Mucosa of gallbladder (tissue), 1 donor: ENCODE measurements around the gene GPR39. TPM values are rescaled to one million over a fixed set of nuclear protein-coding genes. Genes with fewer than 3 reads are reported as not detected.

ENCODE experiments used
- DNase-seq: peaks from one replicate; pipeline ENCODE4 v3.0.0-alpha.2; 2020; ENCODE audit warnings: low spot score
- total RNA-seq: library from RNA; stranded (reverse); gene quantifications from one replicate; pipeline ENCODE4 v1.2.1, GENCODE V29; 2021
- donor health status: DM: no; HTN: no; CAD: no.

GPR39 gene
- total RNA-seq, 1 donor from 2014 or later, result 12.7 TPM

DNA sequence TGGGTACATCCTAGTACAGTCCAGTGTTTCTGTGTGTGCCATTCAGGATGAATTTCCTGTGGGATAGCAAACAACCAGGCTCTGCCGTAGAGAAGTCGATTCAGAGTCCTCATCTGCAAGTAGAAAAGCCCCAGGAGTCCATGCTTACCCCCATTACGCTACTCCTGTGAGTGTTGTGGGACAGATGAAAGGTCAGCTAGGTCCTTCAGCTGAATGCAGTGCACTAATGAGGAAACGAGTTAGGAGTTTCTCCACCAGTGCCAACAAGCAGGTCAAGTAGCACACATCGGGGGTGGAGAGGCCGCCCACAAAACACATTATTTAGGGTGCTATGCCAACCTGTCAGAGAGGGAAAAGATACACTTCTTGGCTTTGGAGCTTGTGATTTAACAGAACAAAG lies 2.5 kb upstream of the GPR39 start:
- no peak for DNase-seq

DNA sequence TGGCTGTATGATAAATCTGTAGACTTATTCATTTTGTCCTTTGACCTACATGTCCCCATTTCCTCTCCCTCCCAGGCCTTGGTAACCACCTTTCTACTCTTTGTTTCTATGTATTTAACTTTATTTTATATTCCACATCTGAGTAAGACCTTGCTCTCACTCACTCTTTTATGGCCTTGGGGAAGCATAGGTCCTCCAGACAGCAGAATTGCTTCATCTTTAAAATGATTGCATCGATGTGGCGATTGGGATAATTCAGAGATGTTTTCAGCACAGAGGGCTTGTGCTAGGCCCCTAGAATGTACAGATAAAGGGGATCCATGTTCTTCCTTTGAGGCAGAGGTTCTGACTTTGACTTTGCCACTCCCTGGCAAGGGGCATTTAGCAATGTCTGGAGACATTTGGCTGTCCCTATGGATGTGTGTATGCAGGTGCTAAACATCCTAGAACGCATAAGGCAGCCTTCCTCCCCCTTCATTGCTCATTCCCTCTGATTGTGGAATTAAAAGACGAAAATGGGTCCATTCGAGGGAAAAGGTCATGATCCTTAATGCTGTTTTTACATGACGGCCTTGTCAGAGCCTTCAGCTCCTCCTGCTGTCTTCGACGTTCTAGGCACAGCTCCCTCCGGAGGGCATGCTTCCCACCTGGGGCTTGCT lies 1.2 kb upstream of the GPR39 start:
- no peak for DNase-seq

DNA sequence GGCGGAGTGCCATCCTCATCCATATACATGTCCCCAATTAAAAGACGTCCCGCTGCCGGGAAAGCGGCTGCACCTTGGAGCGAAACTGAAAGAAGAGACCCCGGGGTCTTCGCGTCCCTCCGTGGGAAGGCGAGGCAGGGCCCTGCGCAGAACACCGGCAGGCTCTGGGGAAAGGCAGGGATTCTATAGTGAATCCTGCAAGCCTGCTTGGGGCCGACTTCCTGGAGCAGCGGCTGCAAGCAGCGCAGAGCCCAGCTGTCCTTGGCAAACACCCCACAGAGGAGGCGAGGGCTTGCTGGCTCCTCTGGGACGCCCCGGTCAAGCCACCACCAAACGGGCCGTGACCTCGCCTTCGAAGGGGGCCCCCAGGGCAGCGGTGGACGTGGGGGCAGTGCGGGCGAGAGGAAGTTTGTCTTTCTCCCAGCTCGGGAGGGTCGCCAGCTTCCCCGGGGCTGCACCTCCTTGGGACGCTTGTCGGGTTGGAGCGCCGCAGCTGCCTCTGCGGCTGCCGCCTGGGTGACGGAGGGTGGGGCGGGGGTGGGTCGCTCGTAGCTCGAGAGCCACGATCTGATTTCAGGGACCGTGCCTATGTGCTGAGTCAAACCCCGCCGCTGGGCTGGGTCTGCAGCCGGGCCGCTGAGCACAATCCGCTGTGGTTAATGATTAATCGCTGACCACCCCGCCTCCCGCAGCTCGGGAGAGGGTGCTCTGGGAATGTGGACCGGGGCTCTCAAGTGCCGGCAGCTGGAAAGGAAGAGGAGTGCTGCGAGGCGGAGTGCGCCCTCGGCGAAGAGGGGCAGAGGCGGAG lies 486 bp upstream of the GPR39 start:
- peak; percentile 92 for DNase-seq

DNA sequence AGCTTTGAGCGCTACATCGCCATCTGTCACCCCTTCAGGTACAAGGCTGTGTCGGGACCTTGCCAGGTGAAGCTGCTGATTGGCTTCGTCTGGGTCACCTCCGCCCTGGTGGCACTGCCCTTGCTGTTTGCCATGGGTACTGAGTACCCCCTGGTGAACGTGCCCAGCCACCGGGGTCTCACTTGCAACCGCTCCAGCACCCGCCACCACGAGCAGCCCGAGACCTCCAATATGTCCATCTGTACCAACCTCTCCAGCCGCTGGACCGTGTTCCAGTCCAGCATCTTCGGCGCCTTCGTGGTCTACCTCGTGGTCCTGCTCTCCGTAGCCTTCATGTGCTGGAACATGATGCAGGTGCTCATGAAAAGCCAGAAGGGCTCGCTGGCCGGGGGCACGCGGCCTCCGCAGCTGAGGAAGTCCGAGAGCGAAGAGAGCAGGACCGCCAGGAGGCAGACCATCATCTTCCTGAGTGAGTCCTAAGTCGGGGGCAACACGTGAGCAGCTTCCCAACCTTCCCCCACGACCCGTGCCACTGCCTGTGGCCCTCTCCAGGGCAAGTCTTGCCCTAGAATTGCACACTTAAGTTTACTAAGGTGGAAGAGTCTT lies 928 bp downstream of the GPR39 start:
- no peak for DNase-seq

DNA sequence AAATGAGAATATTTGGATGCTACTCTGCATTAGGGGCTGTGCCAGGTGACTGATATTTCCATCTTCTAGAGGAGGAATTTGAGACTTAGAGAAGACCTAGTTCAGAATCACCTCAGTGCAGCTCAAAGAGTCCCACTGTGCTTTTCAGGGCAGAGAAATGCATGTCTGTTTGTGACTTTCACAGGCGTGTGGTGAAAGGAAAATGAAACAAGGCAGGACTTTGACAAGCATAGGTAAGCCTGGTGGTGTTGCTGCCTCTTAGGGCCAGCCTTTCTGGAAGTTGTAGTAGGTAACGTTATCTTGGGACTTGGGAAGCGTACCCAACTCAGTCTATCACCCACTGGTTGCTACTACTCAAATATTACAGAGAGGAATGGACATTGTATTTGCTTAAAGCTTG lies 2.6 kb downstream of the GPR39 start:
- no peak for DNase-seq

DNA sequence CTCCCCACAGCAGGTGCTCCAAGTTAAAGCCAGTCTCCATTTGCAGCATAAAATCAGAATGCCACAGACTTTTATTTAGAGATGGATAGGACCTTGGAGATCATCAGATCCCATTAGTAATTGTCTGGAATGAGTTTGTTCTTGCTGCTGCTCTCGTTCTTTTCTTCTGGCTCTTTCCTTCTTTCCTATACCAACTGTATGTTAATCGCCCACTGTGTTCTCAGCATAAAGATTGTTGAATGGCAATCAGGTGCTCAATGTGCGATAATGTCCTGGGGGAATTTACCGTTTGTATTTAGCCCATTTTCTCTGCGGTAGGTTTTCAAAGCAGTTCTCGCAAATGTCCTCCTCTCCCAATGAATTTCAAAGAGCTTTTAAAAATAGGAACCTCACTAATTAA lies 3.3 kb downstream of the GPR39 start:
- no peak for DNase-seq

DNA sequence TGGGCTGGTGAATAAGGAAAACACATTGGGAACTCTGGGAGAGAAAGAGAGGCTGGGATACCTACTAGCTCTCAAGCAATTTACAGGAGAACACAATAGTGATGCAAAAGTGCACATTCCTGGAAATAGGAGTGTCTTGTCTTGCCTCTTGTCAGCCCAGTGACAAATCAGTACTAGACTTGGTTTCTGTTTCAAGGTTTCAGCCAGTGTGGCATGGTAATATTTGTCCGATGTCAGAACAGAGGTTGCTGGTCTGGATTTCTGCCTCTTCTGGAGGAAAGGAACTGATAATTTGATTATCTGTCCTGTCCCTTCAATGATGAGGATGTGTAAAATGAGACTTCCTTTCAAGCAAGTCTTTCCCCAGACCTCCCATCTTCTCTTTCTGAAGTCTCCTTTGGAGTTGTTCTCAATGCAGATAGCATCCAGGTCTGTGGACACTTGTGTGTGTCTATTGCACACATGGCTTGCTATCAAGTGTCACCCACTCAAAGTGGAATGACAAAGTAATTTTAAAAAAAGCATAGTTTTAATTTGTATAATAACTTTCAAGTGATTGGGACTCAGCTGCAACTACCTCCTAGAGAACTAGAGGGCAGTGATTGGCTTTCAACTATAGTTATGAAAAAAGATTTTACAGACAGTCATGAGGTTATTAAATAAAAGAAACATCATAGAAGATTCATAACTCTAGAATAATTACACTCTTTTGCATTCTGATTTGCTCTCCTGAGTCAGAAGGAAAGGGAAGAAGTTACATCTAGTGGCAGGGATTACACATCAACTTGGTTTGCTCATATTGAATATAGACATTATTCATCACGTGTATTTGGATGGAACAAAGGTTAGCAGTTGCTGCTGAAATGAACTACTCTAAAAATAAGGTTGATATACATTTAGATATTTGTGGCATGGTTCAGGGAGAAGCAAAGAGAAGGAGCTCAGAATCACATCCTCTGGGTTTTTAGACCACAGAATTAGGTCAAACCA lies 4.5 kb downstream of the GPR39 start:
- no peak for DNase-seq

DNA sequence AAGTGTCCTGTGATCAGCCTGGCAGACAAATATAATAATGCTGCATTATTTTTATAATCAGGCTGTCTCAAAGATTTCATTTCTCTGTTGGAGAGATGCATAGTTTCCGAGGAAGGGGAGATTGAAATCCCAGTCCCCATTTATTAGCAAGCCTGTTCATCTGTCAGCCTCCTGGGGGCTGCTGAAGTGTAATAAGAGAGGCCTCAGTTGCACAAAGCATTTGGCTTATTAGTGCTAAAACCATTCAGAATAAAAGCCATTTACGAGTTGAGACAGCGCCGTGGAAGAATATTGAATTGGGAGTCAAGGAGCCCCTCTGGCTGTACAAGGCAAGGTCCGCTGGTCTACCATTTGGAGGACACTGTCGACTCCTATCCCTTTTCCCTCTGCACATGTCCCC lies 6.1 kb downstream of the GPR39 start:
- DNase-seq, result no peak

DNA sequence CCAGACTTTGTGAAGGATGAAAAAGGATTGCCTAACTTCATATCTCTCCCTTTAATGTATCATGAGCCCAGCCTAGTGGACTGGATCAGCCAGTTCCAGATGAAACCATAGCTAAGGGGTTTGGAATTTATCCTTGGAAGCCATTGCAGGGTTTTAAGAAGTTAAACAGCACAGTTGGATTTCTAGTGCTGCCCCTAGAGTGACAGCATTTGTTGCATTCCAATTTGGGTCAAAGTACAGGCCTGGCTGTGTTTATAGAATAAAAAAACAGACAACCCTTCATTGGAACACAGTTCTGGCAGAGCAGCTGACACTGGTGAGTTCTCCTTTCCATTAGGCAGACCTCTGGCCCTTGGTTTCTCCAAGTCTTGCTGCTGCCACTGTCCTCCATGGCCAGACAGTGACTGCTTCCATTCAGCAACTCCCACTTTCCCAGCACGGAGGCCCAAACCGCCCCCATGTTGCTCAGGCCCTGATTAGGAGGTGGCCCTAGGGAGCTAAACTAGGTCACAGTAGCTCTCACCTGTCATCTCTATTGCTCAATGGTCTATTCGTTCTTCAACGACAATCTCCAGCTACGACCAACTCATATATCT lies 8.0 kb downstream of the GPR39 start:
- peak; percentile 54 for DNase-seq

DNA sequence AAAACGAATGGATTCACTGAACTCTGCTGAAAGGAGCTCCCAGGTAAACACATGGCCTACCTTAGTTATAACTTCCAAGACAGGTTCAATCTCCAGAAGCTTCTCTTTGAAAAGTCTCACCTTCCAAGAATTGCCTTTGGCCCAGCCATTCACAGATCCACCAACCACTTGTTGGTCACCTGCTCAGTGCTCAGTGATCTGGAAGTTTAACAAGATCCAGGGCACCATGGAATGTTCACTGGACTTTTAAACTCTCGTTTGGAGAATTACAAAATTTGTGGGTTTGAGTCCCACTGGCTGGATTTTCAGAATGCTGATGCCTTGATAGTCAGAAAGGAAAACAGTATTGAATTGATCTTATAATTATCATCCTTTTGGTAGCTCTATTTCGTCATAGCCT lies 9.4 kb downstream of the GPR39 start:
- no peak for DNase-seq

DNA sequence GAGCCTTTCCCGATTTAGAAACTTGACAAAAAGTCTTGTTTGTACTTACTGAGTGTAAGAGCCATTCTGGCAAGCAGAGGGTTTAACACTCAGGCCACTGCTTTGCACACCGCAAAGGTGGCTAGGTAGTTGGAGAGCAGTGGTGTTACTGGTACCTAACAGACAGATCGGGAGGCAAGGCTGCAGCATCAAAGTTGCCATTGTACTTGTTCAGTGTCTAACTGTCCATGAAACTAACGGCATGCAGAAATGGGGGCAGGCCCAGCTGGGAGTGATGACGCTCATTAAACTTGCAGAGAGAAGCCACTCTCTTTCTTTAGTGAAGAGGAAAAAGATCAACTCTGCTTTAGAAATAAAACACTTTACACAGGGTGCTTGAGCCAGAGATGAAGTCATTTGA lies 10.1 kb downstream of the GPR39 start:
- DNase-seq, result no peak

DNA sequence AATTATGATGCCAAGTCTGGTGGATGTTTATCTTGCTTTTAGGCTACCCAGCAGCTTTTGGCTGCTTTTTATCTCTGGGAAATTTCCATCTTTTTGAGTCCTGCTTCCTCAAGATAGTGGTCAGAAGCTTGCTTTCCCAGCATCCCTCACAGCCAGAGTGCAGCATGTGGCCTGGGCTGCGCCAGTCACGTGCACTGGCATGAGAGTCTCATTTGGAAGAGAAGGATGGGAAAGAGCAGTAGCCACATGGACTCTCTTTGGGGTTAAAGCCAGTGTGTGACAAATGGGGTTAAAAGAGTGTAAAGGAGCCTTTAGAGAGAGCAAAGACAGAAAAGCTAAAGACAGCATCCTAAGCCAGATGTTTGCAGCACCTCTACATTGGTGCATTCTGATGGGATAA lies 12.7 kb downstream of the GPR39 start:
- DNase-seq, result no peak

DNA sequence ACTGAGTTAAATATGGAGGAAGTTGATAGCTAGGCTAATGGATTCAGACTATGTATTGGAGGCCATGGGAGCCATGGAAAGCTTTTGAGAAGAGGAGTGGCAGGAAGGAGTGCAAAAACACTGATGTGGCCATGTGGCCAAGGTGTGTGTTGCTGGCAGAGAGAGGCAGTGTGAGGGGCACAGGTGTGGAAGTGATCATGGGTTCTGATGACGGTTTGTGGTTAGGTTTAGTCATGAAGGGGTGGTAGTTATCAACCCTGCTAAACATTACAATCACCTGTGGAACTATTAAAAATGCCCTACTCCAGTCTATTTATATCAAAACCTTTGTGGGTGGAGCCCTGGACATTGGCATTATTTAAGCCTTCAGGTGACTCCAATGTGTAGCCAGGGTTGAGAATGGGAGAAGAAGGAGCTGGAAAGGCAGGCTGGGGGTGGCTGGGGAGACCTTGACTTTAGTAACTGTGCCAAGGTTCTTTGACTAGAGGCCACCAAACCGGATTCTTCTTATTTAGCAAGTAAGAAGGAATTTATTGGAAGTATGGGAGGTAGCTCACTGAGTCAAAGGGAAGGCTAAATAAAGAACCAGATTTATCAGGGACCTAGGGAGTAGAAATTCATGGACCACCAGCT lies 13.5 kb downstream of the GPR39 start:
- DNase-seq, result no peak

DNA sequence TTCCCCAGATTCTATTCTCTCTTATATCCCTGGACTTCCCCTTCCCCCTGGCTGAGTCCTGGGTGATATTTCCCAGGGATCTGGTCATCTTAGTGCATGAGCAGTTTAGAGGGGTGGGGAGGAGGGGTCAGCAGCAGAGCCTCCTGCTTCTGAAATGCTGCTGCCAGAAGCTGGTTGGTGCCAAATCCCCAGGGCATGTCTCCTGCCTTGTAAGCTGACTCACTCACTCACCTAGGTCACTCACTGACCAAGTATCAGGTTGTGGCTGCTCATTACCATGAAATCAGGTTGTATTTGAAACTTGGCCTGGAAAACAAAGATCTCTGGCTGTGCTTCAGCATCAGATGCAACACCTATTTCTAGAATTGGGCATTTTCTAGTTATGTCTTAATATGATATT lies 14.3 kb downstream of the GPR39 start:
- DNase-seq, result no peak

DNA sequence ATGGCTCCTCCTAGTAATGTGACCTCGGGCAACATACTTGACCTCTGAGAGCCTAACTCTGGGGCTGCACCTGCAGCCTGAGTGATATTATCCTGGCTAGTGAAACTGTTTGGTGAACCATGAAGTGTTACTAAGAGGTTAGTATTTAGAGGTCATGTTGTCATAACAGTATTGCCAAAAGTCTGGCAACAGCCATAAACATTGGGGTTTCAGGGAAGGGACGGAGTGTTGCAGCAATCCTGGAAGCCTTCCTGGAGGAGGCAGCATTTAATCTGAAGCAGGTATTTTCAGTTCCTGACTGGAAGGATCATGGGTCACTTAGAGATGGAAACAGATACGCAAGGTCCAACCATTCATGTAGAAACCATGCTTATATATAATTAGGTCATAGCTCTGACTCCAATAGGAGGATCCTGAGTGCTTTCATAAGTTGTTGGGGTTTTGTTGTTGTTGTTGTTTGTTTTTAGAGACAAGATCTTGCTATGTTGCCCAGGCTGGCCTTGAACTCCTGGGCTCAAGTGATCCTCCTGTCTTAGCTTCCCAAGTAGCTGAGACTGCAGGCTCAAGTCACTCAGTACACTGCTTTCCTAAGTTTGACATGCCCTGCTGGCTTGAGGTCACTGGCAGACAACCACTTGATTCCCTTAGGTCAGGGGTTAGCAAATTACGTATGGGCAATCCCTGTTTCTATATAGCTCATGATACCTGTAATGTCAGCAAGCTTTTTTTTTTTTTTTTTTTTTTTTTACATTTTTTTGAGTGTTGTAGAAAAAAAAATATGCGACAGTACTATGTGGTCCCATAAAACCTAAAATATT lies 21.5 kb downstream of the GPR39 start:
- DNase-seq, result no peak

DNA sequence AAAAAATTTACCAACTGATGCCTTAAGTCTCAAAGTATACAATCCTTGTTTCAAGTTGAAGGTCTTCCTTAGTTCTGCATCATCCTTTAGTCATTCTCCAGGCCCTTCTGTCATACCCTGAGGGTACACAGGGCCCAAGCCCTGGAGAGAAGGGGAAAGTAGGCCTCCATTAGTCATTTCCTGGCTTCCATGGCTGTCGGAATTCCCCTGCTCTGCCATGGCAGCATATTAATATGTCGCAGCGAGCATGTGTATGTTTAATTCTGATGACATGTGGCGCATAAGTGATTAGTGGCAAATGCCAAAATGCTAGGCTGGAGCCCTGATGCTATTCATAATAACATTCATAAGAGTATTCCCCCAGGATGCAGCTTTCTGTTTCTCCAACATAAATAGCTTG lies 22.1 kb downstream of the GPR39 start:
- DNase-seq, result no peak

DNA sequence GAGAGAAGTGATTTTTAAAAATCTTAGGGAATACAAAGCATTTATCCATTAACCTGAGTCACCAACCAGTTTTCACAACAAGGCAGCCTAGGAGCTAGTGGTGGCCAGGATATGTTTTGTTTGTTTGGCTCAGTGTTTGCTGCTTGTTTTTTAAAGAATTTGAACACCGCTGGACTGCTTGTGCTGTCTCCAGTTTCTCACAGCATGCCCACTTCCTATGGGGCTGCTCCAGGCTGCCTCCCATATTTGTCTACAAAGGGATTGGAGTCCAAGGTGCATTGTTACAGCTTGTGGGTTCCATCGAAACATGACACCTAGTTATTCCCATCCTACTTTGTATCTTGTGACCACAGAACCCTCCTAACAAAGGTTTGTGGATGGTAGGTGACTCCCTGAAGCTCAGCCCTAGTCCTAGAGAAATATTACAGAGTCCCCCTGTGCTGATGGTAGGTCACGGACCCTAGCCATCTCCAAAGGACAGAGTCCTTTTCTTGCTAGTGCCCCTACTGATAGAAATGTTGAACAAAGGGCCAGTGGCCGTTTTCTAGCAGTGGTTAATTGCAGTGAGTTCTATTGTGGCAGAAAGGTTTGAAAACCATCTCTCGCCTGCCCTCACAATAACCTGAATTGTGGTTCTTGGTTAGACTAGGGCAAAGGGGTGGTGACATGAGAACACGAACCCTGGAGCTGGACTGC lies 23.2 kb downstream of the GPR39 start:
- no peak for DNase-seq

DNA sequence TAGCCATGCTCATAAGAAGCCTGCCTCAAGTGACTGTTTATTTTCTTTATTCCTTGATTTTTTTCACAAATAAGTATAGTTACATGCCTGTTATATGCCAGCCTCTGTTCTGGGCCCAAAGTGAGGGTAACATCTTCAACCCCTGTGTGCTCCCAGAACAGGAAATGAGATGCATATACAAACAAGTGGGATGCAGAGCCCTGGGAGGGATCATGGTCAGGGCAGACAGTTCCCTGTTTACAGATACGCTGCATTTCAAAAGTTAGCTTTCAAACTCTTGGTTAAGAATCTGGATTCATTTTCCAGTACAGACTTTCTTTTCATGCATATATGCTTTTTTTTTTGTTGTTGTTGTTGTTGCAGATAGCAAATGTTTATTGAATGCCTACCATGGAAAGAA lies 24.4 kb downstream of the GPR39 start:
- DNase-seq, result no peak

DNA sequence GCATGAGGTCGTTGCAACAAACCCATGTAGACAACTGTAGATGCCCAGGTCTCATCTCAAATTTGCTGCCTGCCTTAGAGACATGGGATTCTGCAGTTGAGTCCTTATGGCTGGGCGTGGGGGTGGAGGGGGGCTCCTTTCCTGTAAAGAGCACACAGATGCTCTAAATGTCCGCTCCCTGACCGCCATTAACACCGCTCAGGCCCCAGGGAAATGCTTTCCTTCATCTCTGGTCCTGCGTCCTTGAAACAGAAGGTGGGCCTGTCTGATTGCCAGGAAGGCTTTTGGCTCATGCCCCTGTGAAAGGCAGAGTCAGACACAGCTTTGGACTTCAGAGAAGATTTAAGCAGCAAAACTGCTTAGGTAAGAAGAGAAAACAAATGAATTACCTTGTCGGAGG lies 25.7 kb downstream of the GPR39 start:
- DNase-seq, result no peak

DNA sequence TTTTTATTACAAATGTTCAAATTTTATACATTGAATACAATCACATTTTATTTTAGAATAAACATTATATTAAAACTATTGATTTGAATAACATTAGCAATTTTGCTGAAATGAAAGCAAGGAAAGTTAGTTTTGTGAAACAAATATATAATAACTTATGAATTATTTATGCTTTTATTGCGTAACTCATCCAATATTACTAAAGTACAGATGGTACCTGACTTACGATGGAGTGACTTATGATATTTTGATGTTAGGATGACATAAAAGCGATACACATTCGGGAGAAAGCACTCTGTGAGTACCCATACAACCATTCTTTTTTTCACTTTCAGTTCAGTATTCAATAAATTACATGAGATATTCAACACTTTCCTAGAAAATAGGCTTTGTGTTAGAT lies 26.5 kb downstream of the GPR39 start:
- no peak for DNase-seq
